ENCODE measurements around the gene CACNG6.
A peak's percentile ranks its signal among the peaks of the same experiment; 100 is the strongest.

CACNG6 gene, protein sequence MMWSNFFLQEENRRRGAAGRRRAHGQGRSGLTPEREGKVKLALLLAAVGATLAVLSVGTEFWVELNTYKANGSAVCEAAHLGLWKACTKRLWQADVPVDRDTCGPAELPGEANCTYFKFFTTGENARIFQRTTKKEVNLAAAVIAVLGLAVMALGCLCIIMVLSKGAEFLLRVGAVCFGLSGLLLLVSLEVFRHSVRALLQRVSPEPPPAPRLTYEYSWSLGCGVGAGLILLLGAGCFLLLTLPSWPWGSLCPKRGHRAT

GRCh38 chr19:53991224-53992113 is at the start of gene CACNG6:
TSS of gene CACNG6 (plus strand) at chr19:53991637. CDS start at chr19:53992878, 1,241 bp downstream.
- no peak within 1 kb of the TSS for H3K27ac ChIP-seq
- TF ChIP-seq, protein P1, sequence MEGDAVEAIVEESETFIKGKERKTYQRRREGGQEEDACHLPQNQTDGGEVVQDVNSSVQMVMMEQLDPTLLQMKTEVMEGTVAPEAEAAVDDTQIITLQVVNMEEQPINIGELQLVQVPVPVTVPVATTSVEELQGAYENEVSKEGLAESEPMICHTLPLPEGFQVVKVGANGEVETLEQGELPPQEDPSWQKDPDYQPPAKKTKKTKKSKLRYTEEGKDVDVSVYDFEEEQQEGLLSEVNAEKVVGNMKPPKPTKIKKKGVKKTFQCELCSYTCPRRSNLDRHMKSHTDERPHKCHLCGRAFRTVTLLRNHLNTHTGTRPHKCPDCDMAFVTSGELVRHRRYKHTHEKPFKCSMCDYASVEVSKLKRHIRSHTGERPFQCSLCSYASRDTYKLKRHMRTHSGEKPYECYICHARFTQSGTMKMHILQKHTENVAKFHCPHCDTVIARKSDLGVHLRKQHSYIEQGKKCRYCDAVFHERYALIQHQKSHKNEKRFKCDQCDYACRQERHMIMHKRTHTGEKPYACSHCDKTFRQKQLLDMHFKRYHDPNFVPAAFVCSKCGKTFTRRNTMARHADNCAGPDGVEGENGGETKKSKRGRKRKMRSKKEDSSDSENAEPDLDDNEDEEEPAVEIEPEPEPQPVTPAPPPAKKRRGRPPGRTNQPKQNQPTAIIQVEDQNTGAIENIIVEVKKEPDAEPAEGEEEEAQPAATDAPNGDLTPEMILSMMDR (IDR thresholded peaks at IDR 0.05): no peak
- no peak for TF ChIP-seq ZFX (IDR thresholded peaks at IDR 0.05; ENCODE audit: borderline replicate concordance)

- TF ChIP-seq ZFX (IDR thresholded peaks at IDR 0.05; ENCODE audit: borderline replicate concordance): no peak
- TF ChIP-seq, protein P1 (IDR thresholded peaks at IDR 0.05): peak; percentile 66
- H3K27ac ChIP-seq: no peak overlapping the region
Observed at GRCh38 chr19:53942001-53942786, 49.2 kb upstream of the CACNG6 start.

GRCh38 chr19:53944416-53944815 is 47.0 kb upstream of the CACNG6 start:
- TF ChIP-seq, protein P1 (IDR thresholded peaks at IDR 0.05): no peak
- TF ChIP-seq ZFX (IDR thresholded peaks at IDR 0.05; ENCODE audit: borderline replicate concordance): no peak
- H3K27ac ChIP-seq: no peak overlapping the region

DNA sequence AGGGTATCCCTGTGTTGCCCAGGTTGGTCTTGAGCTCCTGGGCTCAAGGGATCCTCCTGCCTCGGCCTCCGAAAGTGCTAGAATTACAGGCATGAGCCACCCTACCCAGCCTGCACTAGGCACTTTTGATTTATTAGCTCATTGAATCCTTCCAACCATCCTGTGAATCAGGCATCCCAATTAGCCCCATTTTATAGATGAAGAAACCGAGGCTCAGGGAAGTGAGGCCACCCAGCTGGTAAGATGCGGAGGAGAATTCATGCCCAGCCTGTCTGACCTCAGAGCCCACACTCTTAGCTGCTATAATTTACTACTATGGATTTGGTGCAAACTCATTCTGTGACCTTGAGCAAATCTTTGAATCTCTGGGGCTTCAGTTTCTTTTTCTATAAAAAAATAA is 46.5 kb upstream of the CACNG6 start:
- TF ChIP-seq, protein P1 (IDR thresholded peaks at IDR 0.05): no peak
- H3K27ac ChIP-seq: no peak overlapping the region

DNA sequence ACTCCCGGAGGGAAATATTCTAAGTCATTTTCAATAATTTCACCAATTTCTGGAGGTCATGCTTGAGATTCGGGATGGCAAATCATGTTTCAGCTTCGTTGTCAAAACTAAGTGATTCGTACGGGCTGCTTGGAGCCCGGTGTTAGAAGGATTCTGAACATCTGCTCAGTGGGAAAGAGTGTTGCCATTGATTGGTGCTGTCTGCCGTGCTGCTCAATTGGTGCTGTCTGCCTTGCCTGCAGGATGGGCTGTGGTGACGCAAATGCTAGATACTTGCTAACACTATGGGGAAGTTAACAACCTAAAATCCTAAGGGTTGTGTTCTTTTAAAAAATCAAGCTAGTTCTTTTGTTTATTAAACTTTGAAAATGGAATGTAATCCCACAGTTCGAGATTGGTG is 46.0 kb upstream of the CACNG6 start:
- H3K27ac ChIP-seq: no peak overlapping the region
- no peak for TF ChIP-seq ZFX (IDR thresholded peaks at IDR 0.05; ENCODE audit: borderline replicate concordance)
- TF ChIP-seq, protein P1 (IDR thresholded peaks at IDR 0.05): no peak

DNA sequence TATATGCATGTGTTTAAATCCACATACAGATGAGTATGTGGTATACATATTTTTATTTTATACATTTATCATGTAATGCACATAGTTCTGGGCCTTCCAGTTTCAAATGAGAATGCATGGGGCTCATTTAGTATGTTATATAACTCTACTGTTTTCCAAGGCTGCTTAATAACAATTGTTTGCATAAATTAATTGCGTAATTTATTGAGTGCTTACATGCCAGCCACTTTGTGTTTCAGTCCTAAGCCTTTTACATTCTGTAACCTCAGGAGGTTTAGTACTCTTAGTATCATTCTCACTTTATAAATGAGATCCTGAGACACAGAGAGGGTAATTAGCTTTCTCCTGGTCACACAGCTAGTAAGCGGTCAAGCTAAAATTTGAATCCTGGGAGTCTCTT is 45.4 kb upstream of the CACNG6 start:
- TF ChIP-seq, protein P1 (IDR thresholded peaks at IDR 0.05): no peak
- no peak for TF ChIP-seq ZFX (IDR thresholded peaks at IDR 0.05; ENCODE audit: borderline replicate concordance)
- H3K27ac ChIP-seq: no peak overlapping the region

Data from 22Rv1 (cell line).